DLD1 (cell line): ENCODE results near the gene UBE2J1.
"Not testable (repeated sequence)": the region's sequence is repeated elsewhere in the genome, so short reads cannot be mapped to it uniquely, and the experiment has no call there.

Source experiments
- in situ Hi-C: cut with HindIII; loops from 2 replicates; pipeline ENCODE4 v1.10.0; 2017; ENCODE audit warnings: low sequenced_read_pairs

Gene UBE2J1

DNA sequence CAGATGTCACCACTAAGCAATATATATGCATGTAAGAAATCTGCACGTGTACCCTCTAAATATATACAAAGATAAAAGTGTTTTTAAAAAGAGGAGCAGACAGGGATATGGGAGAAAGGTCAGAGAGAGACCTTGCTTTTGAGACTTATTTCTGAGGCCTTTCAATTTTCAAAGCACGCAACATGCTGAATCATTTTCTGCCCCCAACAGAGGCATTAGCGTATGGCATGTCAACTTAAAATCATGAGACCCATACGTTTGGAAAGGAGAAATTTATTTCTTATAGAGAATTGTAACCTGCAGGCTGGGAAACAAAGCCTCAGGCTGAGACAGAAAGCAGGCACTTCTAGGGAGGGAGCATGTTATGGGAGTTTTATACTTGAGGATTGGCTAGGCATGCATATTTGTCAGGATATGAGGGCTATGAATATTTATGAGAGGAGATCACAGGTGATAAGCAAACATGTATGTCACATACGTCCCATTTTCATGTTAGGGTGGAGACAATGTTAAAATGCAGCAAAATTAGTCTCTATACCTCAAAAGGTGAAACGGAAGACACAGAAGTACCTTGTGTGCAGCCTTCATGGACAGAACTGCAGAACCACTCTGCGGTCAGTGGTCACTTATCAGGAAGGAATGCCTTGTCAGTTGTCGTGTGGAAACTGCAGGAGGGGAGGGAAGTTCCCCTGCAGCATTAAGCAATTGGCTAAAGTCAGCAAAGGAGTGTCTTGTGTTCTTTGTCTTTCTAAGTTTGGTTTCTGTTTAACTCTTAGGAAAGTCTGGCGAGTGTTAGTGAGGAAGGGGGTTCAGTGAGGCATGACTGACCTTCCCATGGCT, 31.2 kb downstream of the UBE2J1 start:
- in situ Hi-C loops: no loop called here

DNA sequence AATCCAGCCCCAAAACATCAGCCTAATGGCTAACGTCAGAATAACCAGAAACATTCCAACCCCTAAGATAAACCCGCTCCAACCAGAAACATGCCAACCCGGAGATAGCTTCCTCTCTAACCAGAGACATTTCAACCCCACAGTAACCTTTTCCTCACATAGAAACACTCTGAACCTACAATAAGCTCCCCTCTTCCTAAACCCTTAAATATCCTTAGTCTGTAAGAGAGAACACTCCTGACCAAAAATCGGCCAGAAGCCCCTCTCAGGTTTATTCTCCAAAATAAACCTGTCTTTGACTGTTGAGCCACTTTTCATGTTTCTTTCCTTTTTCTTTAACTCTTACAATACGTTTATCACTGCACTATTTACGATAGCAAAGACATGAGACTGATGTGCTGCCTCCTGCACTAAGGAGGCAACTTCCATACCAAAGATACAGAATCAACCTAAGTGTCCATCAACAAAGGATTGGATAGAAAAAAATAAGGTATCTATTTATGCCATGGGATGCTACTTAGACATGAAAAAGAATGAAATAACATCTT, 32.4 kb downstream of the UBE2J1 start:
- in situ Hi-C loops: no loop called here

DNA sequence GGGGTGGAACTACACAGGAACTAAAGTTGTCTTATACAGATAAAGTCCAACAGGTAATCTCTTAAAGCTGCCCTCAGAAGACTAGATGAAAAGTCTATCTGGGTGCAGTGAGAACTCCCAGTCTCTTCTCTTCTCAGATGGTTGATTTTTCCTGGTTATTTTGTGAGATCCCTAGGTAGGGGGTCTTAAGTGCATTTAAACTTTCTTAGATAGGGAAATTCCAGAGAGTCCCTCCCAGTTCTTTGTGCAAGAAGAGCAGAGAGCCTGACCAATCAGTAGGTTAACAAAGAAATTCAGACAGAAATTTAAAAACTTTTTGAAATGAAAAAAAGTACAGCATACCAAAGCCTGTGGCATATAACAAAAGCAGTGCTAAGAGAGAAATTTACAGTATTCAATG, 35.5 kb downstream of the UBE2J1 start:
- in situ Hi-C loops: no loop called here

DNA sequence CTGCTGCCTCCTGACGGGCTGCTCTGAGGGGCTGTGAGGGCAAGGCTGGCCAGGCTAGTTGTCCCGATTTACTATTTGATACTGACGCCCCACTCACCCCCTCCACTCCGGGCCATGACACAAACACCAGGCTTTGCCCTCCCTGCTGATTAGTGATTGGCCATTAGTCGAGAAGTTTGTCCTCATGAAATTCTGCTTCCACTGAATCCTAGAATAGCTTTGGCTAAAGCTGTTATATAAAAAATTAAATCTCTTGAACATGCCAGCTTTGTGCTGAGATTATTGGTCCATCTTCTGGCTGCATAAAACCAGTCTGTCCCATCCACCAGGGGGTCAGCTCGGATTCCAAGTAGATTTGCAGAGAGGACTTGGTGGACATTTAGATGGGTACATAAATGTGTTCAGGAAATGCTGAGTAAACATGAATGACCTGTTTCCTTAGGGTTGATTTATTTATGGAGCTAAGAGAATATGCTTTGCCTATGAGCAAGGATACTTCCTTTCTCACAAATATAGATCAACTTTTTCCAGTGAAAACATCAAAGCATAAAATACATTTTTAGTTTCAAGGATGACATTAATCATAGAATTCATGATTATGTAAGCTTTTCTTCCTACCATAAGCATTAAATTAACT, 37.2 kb downstream of the UBE2J1 start, which contains the start of gene GABRR2:
GABRR2 (minus strand) TSS at position 51 of the 637 bp plus-strand sequence. CDS start 134 bp downstream, outside the sequence.
- in situ Hi-C loops: no loop called here

DNA sequence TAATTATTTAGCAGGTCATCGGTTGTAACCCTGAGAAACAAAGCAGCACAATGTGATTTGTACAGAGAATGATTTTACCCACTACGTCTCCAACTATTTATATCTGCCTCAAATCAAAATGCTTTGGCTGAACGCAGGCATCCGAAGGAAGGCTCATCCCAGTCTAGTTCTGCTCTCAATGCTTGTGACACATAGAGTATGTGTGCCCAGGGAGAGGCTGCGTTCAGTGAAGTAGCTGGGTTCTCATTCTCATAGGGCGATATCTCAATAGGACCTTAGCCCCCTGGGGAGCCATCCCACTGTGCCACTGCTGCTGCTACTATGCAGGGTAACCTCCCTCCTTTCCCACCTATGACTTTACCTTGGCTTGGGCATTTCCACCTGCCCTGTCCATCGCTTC, 37.8 kb downstream of the UBE2J1 start:
- in situ Hi-C loops: no loop called here

DNA sequence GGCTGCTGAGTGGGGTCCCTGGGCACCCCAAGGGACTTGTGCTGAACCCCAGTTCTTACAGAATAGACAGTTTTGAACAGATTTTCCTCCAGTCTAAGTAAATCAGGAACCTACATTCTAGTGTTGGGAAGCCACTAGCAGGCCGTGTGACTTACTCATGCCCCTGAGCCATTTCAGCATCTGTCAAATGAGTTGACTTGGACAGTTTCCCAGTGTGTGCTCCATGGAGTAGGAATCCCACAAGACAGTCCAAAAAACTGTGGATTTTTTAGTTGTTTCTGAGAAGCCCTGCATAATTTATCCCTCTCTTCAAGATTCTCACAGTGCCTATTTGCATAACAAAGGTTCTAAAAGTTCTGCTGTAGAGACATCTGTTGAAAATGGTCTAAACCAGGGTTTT, 39.5 kb downstream of the UBE2J1 start:
- in situ Hi-C loops: no loop called here

DNA sequence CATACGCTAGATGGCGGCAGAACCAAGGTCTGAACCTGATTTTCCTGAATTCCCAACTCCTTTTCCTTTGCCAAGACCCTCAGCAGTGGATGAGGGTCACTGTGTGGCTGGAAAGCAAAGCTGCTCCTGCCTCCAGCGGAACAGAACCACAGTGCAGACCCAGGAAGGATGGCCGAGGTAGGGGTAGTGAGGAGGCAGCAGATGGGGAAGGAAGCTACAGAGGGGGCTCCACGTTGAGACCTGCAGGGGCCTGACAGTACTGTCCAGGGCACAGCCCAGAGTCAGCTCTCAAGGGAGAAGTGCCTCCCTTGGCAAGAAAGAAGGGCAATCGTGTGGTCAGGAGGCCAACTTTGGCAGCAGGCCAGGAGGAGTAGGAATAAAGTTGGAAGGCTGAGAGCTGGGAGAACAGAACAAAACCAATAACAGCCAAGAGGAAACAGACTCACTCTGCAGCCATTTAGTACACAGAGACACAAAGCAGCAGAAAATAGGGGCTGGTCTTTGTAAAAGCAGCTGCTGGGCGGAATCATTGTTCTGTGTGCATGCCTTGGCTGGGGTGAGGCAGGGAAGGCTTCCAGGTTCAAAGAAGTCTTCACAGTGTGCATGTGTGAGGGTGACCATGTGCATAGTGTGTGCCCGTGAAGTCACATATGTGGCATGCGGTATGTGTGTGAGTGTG, 40.5 kb downstream of the UBE2J1 start:
- in situ Hi-C loops: no loop called here

DNA sequence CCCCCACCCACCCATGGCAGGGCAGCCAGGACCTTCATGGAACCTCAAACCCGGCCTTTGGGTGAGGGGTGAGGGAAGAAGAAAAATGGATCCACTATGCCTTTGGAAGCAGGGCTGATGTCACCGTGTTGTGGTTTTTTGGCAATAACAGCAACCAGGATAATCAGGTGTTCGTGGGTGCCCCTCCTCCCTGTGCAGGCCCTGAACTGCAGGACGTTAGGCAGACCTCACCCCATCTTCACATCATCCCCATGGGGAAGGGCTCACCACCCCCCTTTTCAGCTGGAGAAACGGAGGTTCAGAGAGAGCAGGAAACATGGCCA, 41.0 kb downstream of the UBE2J1 start:
- in situ Hi-C loops: no loop called here

DNA sequence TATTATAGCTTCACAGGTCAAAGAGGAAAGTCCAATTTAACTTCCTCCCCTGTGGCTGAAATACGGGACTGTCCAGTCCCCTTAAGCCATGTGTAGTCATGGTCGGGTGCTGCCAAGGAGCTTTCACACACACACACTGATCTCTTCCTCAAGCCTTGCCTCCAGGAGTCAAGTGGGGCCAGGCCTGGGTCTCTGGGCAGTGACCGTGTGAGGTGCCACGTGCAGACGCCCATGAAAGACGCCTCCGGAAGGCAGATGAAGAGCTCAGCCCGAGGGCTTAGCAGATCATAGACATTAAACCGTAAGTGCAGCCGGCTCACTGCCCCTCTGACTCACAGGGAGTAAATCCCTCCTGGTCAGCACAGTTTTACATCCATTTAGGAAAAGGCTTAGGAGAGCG, 41.6 kb downstream of the UBE2J1 start:
- in situ Hi-C loops: no loop called here

DNA sequence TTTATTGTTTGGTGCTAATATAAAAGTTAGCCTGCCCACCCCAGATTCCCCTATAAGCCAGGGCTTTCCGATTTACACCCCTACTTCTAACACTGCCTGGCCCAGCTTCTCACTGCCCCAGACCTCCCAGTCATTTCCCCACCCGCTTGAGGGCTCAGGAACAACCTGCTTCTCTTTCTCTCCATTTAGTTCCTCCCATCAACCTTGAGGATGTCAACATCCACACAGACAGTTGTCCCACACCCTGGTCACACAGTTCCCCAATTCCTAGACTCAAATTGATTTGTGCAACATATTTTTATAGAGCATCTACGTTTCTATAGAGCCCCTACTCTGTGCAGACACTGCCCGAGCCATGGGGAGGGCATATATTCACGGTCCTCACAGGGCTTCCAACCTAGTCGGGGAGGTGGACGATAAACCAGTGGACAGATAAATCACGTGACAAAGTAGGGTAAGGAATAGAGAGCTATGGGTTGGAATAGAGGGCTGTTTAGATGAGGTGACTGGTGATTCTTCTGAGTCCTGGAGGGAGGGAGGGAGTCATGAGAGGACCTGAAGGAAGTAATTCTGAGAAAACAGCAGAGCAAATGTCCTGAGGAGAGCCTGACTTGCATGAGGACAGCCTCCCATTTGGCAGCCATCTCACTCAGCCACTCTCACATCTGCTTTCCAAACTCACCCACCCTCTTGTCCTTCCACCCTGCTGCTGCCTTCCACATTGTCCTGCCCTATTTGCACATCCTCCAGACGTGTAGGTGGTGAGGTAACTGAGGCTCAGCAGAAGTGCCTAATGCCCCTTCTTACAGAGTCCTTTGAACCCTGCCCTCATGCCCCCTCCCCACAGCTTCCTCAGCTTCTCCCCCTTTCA, 43.8 kb downstream of the UBE2J1 start:
- in situ Hi-C loops: no loop called here

DNA sequence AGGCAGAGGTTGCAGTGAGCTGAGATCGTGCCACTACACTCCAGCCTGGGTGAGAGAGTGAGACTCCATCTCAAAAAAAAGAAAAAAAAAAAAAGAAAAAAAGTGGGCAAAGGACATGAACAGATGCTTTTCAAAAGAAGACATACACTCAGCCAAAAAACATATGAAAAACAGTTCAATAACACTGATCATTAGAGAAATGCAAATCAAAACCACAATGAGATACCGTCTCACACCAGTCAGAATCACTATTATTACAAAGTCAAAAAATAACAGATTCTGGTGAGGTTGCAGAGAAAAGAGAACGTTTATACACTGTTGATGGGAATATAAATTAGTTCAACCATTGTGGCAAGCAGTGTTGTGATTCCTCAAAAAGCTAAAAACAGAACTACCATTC, 48.0 kb downstream of the UBE2J1 start:
- in situ Hi-C loops: not testable (repeated sequence)

DNA sequence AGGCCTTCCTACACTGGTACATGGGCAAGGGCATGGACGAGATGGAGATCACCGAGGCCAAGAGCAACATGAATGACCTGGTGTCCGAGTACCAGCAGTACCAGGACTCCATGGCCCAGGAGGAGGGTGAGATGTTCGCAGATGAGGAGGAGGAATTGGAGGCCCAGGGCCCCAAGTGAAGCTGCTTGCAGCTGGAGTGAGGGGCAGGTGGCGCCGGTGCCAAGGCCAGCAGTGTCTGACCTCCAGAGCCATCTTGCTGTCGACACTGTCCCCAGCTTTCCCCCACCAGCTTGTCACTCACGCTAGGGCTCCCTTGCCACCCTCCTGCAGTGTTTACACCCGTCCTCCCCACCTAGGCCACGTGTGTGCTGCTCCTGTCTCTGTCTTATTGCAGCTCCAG, 49.6 kb downstream of the UBE2J1 start:
- in situ Hi-C loops: no loop called here

DNA sequence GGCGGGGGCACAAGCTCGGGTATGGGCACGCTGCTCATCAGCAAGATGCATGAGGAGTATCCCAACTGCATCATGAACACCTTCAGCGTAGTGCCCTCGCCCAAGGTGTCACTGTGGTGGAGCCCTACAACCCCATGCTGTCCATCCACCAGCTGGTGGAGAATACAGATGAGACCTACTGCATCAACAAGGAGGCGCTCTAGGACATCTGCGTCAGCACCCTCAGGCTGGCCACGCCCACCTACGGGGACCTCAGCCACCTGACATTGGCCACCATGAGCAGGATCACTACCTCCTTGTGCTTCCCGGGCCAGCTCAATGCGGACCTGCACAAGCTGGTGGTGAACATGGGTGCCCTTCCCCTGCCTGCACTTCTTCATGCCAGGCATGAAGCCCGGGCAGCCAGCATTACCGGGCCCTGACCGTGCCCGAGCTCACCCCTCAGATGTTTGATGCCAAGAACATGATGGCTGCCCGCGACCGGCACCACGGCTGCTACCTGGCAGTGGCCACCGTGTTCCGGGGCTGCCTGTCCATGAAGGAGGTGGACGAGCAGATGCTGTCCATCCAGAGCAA, 50.2 kb downstream of the UBE2J1 start:
- in situ Hi-C loops: no loop called here

DNA sequence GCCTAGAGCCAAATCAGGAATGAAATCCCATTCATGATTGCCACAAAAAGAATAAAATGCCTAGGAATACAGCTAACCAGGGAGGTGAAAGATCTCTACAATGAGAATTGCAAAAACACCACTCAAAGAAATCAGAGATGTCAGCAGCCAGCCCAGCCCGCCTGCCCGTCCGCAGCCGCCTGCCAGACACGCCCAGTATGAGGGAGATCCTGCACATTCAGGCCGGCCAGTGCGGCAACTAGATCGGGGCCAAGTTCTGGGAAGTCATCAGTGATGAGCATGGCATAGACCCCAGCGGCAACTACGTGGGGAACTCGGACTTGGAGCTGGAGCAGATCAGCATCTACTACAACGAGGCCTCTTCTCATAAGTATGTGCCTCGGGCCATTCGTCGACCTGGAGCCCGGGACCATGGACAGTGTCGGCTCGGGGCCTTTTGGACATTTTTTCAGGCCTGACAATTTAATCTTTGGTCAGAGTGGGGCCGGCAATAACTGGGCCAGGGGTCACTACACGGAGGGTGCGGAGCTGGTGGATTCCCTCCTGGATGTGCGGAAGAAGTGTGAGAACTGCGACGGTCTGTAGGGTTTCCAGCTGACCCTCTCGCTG, 50.8 kb downstream of the UBE2J1 start:
- in situ Hi-C loops: no loop called here

DNA sequence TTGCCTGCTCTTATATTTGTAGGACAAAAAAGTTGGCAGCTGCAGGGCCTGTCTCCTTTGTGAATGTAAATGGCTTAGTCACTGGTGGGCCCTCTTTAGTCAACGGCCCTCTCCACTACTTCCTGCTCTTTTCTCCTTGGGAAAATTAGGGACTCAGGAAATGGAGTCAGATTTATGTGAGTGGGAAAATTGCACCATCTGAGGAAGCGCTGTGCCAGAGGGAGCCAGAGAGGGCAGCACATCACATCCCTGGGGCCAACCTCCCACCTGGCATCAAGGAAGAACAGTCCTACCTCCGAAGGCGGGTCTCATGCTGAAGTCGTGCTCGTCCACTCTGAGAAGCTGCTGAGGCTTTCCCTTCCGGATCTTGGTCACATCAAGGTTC, 53.1 kb downstream of the UBE2J1 start:
- in situ Hi-C loops: no loop called here

DNA sequence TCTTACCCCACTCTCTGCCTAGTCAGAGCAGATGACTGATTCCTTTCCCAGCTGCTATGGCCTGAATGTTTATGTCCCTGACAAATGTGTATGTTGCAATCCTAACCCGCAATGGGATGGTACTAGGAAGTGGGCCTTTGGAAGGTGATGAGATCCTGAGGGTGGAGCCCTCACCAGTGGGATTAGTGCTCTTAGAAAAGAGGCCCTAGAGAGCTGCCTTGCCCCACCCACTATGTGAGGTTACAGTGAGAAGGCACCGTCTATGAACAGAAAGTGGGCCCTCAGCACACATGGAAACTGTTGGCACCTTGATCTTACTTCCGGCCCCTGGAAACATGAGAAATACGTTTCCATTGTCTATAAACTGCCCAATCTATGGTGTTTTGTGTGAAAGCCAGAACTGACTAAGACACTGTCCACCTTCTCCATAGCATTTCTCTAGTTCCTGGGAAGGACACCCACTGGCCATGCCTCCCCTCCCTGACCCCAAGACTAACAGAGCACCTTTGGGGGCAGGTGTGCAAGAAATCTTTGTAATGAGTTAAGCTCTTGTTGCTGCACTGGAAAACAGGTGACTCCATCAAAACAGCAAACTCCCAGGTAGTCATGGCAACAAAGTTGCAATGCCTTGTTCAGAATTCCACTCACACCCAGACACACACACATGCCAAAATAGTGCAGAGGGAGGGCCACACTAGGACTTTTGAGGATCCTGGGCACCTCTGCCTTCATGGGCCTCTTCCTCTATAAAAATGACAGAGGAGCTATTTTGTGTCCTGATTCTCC, 53.6 kb downstream of the UBE2J1 start:
- in situ Hi-C loops: no loop called here

DNA sequence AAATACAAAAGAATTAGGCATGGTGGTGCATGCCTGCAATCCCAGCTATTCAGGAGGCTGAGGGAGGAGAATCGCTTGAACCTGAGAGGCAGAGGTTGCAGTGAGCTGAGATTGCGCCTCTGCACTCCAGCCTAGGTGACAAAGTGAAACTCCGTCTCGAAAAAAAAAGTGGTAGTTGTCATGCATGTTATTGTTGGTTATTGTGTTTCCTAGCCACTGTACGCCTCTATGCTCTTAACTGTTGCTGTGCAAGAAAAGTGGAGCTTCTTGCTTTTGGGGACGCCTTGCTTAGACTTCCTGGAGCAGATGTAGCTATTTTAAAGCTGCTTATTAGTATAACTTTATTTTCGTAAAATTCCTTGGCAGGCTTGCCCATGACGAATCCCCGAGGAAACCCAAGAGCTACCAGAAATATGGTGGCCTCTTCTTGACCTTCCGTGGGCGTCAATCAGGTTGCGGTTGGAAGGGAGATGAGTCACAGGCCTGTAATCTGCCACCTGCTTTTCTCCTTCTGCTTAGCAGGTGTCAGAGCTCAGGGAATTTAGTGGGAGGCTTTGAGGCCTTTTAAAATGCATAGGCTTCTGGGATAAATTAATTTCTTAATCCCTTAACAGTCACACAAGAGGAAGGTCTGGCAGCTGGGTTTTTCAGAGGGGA, 54.7 kb downstream of the UBE2J1 start:
- in situ Hi-C loops: no loop called here

DNA sequence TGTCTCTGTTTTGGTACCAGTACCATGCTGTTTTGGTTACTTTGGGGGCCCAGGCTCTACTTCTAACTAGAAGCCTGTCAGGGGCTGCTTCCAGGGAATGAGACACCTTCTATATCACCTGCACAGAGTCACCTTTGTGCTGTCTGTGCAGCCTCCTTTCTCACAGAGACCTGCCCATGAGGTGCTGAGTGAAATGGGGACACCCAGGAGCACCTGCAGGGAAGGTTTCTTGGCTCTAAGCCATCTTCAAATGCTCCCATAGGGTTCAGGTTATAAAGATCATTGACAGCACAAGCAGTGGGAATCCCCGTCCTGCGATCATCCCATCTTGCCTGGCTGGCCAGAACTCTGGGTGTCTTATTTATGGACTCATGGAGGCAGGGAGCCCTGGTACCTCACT, 56.5 kb downstream of the UBE2J1 start:
- in situ Hi-C loops: no loop called here

DNA sequence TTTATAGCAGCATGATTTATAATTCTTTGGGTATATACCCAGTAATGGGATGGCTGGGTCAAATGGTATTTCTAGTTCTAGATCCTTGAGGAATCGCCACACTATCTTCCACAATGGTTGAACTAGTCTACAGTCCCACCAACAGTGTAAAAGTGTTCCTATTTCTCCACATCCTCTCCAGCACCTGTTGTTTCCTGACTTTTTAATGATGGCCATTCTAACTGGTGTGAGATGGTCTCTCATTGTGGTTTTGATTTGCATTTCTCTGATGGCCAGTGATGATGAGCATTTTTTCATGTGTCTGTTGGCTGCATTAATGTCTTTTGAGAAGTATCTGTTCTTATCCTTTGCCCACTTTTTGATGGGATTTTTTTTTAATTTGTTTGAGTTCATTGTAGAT, 57.4 kb downstream of the UBE2J1 start:
- in situ Hi-C loops: not testable (repeated sequence)
